Lower leg skin (tissue), 4 donors: ENCODE results near the gene IRX5. TPM values are rescaled to one million over a fixed set of nuclear protein-coding genes. Genes with fewer than 3 reads are reported as not detected.

Source experiments
- DNase-seq, 2 donors: peaks; one replicate each; pipeline ENCODE4 v3.0.0-alpha.2; 2019; ENCODE audit warnings: low spot score in 2 of 2
- H3K4me3 ChIP-seq: fragments of 200-600 bp; sonication (generic); 2 replicates; pipeline ENCODE4 v1.5.1; 2017; ENCODE audit warnings: mild to moderate bottlenecking, low read depth; ENCODE audit not compliant: poor library complexity, severe bottlenecking
- POLR2A ChIP-seq, 2 donors: fragments of 450-650 bp; IDR thresholded peaks; one replicate each; pipeline ENCODE4 v1.6.1; 2016 to 2017; ENCODE audit warnings: antibody characterized with exemption in 2 of 2, mild to moderate bottlenecking in 1 of 2, moderate library complexity in 1 of 2
- WGBS, 2 donors: methylation state at CpG; one replicate each; pipeline ENCODE4 v1.1.5; 2018; 5-methylcytosine and 5-hydroxymethylcytosine counted together
- intact Hi-C: fragments of 100-400 bp; cut with DNase I; formaldehyde crosslinking; loops from one replicate; pipeline ENCODE4 v1.15.0; 2023; ENCODE audit warnings: low total_unique reads
- total RNA-seq, 4 donors: library from RNA; depleted of rRNA; stranded (reverse); fragments of >200 nt; gene quantifications; one replicate each; pipeline ENCODE4 v1.1.0, GENCODE V29; 2016
- TF ChIP-seq, protein P1 (sequence below), 3 donors: fragments of 450-650 bp; IDR thresholded peaks; one replicate each; pipeline ENCODE4 v1.5.1; 2016; ENCODE audit warnings: antibody characterized with exemption in 3 of 3, mild to moderate bottlenecking in 3 of 3, moderate library complexity in 2 of 3

IRX5 gene
- total RNA-seq, 4 donors from 2014 or later = 47.0 to 99.1 (median 68.7) TPM

DNA sequence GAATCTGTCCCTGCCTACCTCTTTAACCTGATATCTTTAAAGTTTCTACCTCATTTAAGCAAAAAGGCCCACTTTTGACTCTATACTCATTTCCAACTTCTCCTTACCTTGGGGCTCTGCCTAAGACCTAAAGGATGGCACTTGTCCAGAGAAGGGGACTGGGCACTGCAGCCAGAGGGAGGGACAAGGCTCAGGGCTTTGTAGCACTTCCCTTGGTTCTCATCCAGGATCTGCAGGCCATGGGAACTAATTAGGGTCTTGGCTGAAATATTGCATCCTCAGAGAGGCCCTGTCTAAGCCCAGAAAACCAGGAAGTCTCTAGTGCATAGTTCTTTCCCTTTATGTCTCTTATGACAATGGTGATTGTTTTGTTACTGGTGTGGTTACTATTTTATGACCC is 37.3 kb downstream of the IRX5 start:
- TF ChIP-seq POLR2A (IDR thresholded peaks at IDR 0.05) = no peak
- TF ChIP-seq, protein P1, sequence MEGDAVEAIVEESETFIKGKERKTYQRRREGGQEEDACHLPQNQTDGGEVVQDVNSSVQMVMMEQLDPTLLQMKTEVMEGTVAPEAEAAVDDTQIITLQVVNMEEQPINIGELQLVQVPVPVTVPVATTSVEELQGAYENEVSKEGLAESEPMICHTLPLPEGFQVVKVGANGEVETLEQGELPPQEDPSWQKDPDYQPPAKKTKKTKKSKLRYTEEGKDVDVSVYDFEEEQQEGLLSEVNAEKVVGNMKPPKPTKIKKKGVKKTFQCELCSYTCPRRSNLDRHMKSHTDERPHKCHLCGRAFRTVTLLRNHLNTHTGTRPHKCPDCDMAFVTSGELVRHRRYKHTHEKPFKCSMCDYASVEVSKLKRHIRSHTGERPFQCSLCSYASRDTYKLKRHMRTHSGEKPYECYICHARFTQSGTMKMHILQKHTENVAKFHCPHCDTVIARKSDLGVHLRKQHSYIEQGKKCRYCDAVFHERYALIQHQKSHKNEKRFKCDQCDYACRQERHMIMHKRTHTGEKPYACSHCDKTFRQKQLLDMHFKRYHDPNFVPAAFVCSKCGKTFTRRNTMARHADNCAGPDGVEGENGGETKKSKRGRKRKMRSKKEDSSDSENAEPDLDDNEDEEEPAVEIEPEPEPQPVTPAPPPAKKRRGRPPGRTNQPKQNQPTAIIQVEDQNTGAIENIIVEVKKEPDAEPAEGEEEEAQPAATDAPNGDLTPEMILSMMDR (IDR thresholded peaks at IDR 0.05) = no peak
- intact Hi-C loops = no loop called here

DNA sequence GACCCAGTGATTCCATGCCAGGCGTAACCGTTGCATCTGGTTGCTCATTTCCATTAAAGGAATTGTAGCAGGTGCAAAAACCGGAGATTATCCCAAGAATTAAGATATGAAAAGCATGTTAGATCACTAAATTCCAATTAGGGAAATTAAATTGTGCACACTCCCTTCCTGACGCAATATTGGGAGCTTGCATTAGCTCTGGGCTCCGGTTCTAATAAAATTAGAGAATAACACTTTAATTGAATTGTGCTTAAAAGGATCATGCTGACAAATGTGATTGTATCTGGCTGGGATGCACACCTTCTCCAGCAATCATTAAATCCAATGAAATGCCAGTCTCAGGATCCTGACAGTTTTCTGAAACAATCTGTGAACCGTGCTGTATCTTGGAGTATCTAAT is 38.1 kb downstream of the IRX5 start:
- DNase-seq = no peak
- H3K4me3 ChIP-seq = no peak overlapping the region
- intact Hi-C loops = no loop called here
- no peak for TF ChIP-seq POLR2A (IDR thresholded peaks at IDR 0.05)
- TF ChIP-seq, protein P1 (IDR thresholded peaks at IDR 0.05) = no peak
- WGBS, 2 donors = 84 to 93% methylated on average over 6 of the region's 6 CpGs

More for the DNA sequence above, 37.3 kb downstream of the IRX5 start:
- H3K4me3 ChIP-seq = no peak overlapping the region
- DNase-seq = no peak

DNA sequence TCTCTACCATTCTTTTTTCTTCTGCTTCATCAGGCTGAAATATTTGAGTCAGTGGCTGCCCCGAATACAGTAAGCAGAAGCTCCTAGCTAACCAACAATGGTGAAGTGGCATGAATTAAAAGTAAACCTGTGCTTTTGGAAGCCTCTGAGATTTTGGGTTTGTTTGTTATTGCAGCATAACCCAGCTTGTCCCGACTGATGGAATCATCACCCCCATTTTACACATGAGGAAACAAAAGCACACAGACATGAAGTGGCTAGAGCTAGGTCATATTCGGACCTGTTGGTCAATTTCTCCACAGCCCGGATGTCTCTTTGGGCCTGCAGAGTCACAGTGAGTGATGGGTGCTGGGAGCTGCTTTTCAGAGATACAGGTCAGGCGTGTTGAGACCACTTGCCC is 39.4 kb downstream of the IRX5 start:
- DNase-seq = no peak
- 93 to 97% methylated on average over 5 of the region's 5 CpGs for WGBS, 2 donors
- intact Hi-C loops = no loop called here
- no peak overlapping the region for H3K4me3 ChIP-seq
- TF ChIP-seq POLR2A (IDR thresholded peaks at IDR 0.05) = no peak
- TF ChIP-seq, protein P1 (IDR thresholded peaks at IDR 0.05) = no peak

DNA sequence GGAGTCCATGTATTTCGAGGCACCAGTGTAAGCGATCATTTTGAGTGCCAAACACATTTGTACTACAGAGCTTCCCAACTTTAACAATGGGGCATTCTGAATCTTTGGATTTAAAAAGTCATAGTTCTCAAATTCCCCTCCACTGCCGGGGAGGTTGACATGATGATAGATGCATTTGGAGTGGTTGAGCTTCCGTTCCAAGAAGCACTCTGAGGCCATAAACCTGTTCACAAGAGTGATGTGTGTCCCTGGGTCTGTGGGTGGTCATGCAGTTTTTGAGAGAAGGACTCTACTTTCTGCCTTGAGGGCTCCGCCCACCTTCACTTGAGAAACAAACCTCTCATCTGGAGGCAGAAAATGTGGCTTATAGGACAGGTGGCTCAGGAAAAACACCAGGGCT is 43.7 kb downstream of the IRX5 start:
- no peak for TF ChIP-seq POLR2A (IDR thresholded peaks at IDR 0.05)
- TF ChIP-seq, protein P1 (IDR thresholded peaks at IDR 0.05) = no peak
- WGBS, 2 donors = 53 to 68% methylated on average over 5 of the region's 5 CpGs
- intact Hi-C loops = no loop called here

DNA sequence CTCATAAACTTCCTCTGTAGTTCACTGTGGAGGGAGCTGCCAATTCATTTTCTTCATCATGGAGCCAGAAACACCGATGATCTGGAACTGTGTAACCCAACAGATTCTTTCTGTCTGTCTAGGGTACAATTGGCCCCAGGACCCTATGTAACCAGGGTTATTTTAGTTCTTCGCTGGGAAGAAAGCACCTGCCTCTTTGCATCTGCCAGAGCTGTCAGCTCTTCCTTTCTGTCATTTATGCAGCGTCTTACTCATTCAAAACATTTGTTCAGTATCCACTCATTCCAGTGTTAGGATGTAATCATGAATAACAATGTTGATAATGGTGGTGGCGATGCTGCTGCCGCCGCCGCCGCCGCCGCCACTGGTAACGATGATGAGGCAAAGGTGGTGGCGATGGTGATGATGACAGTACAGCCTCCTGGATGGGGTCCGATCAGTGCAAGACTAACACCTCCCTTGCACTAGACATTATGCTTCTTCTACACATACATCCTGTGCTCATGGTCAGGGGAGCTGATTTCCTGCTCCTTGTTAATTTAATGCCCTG is 46.1 kb downstream of the IRX5 start:
- WGBS, 2 donors = 92 to 95% methylated on average over 13 of the region's 13 CpGs
- intact Hi-C loops = no loop called here
- TF ChIP-seq POLR2A (IDR thresholded peaks at IDR 0.05) = no peak
- TF ChIP-seq, protein P1 (IDR thresholded peaks at IDR 0.05) = no peak
- no peak for DNase-seq
- no peak overlapping the region for H3K4me3 ChIP-seq

More for the DNA sequence above, 43.7 kb downstream of the IRX5 start:
- no peak for DNase-seq
- no peak overlapping the region for H3K4me3 ChIP-seq

DNA sequence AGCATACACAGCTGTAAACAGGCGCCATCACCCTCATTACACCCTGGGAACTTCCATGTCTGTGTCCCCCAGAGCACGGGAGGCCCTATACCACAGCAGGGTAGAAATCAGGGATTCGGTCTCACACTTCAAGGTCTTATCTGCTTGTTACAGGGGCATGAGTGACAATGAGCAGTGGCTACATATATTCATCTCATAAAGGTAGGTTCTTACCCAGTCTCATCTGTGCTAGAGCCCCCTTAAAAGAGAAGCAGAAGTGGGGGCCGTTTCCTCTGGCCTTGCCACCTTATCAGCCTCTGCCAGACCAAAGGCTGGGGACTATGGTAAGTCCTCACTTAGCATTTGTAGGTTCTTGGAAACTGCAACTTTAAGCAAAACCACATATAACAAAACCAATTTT is 46.5 kb downstream of the IRX5 start:
- 80 to 84% methylated on average over 4 of the region's 4 CpGs for WGBS, 2 donors

More for the DNA sequence above, 46.5 kb downstream of the IRX5 start:
- intact Hi-C loops = no loop called here
- no peak for DNase-seq
- no peak overlapping the region for H3K4me3 ChIP-seq
- TF ChIP-seq, protein P1 (IDR thresholded peaks at IDR 0.05) = no peak
- no peak for TF ChIP-seq POLR2A (IDR thresholded peaks at IDR 0.05)
